Mesothelial cell of epicardium (in vitro differentiated cells): Measurements from ENCODE around the gene DRC3. TPM values are rescaled to one million over a fixed set of nuclear protein-coding genes. Genes with fewer than 3 reads are reported as not detected.

Experiments used
- DNase-seq, 2 experiments: peaks; one replicate each; pipeline ENCODE4 v3.0.0; 2021; ENCODE audit warnings: low spot score in 2 of 2; ENCODE audit not compliant: unreplicated experiment in 2 of 2
- H3K27ac Mint-ChIP-seq: 2 replicates; pipeline ENCODE4 v1.8.0; 2021; ENCODE audit warnings: mixed read lengths
- H3K27me3 Mint-ChIP-seq: 2 replicates; pipeline ENCODE4 v1.8.0; 2021; ENCODE audit warnings: low read depth, mixed read lengths
- H3K36me3 Mint-ChIP-seq: 2 replicates; pipeline ENCODE4 v1.8.0; 2021; ENCODE audit warnings: mixed read lengths
- H3K4me1 Mint-ChIP-seq: 2 replicates; pipeline ENCODE4 v1.8.0; 2021; ENCODE audit warnings: mixed read lengths
- H3K4me3 Mint-ChIP-seq: 2 replicates; pipeline ENCODE4 v1.8.0; 2021; ENCODE audit warnings: mild to moderate bottlenecking, moderate library complexity, mixed read lengths
- H3K9me3 Mint-ChIP-seq: 2 replicates; pipeline ENCODE4 v1.8.0; 2021; ENCODE audit warnings: mixed read lengths
- CTCF ChIP-seq: fragments of 200-600 bp; sonication (generic); IDR thresholded peaks from one replicate; pipeline ENCODE4 v1.5.0; 2021; ENCODE audit warnings: antibody characterized with exemption; ENCODE audit not compliant: unreplicated experiment
- total RNA-seq: library from RNA; stranded (reverse); gene quantifications from 3 replicates; pipeline ENCODE4 v1.2.1, GENCODE V29; 2021

The DRC3 gene
- total RNA-seq, 1 donor from 2014 or later: 3.2 TPM

- Mint-ChIP-seq H3K4me3 (no peak overlapping the region), H3K27me3 (no peaks in the 10 kb centered on the region), H3K36me3 (no peaks in the 10 kb centered on the region), H3K27ac (no peak overlapping the region), H3K4me1 (peaks cover 8% of the 10 kb centered on the region), H3K9me3 (no peaks in the 10 kb centered on the region)
- DNase-seq: no peak
- TF ChIP-seq CTCF: no peak
Observed at GRCh38 chr17:17999364-18000029, 26.8 kb downstream of the DRC3 start.

GRCh38 chr17:18000030-18000408 lies 27.4 kb downstream of the DRC3 start:
- H3K4me1 Mint-ChIP-seq: peaks cover 2% of the 10 kb centered on the region
- no peaks in the 10 kb centered on the region for H3K36me3 Mint-ChIP-seq
- no peak overlapping the region for H3K27ac Mint-ChIP-seq
- no peaks in the 10 kb centered on the region for H3K27me3 Mint-ChIP-seq
- H3K4me3 Mint-ChIP-seq: no peak overlapping the region
- H3K9me3 Mint-ChIP-seq: no peaks in the 10 kb centered on the region
- DNase-seq: no peak
- TF ChIP-seq CTCF: no peak

GRCh38 chr17:18002171-18002570 lies 29.5 kb downstream of the DRC3 start:
- no peaks in the 10 kb centered on the region for H3K9me3 Mint-ChIP-seq
- H3K27ac Mint-ChIP-seq: no peak overlapping the region
- no peaks in the 10 kb centered on the region for H3K4me1 Mint-ChIP-seq

GRCh38 chr17:18004345-18004744 lies 31.7 kb downstream of the DRC3 start:
- no peak for DNase-seq
- TF ChIP-seq CTCF: no peak
- H3K27ac Mint-ChIP-seq: no peak overlapping the region
- H3K4me3 Mint-ChIP-seq: no peak overlapping the region
- H3K4me1 Mint-ChIP-seq: no peaks in the 10 kb centered on the region
- H3K9me3 Mint-ChIP-seq: no peaks in the 10 kb centered on the region
- peaks cover 6% of the 10 kb centered on the region for H3K36me3 Mint-ChIP-seq
- no peaks in the 10 kb centered on the region for H3K27me3 Mint-ChIP-seq

More at GRCh38 chr17:18002171-18002570, 29.5 kb downstream of the DRC3 start:
- Mint-ChIP-seq H3K4me3 (no peak overlapping the region), H3K27me3 (no peaks in the 10 kb centered on the region), H3K36me3 (no peaks in the 10 kb centered on the region)
- no peak for TF ChIP-seq CTCF
- no peak for DNase-seq

GRCh38 chr17:18004884-18005305 lies 32.2 kb downstream of the DRC3 start:
- Mint-ChIP-seq H3K36me3 (peaks cover 9% of the 10 kb centered on the region), H3K4me3 (no peak overlapping the region), H3K27me3 (no peaks in the 10 kb centered on the region), H3K4me1 (no peaks in the 10 kb centered on the region), H3K27ac (no peak overlapping the region), H3K9me3 (no peaks in the 10 kb centered on the region)
- no peak for TF ChIP-seq CTCF
- no peak for DNase-seq
